ENCODE results near the gene EFHC1.
"Not testable (repeated sequence)": the region's sequence is repeated elsewhere in the genome, so short reads cannot be mapped to it uniquely, and the experiment has no call there.

The EFHC1 gene, protein sequence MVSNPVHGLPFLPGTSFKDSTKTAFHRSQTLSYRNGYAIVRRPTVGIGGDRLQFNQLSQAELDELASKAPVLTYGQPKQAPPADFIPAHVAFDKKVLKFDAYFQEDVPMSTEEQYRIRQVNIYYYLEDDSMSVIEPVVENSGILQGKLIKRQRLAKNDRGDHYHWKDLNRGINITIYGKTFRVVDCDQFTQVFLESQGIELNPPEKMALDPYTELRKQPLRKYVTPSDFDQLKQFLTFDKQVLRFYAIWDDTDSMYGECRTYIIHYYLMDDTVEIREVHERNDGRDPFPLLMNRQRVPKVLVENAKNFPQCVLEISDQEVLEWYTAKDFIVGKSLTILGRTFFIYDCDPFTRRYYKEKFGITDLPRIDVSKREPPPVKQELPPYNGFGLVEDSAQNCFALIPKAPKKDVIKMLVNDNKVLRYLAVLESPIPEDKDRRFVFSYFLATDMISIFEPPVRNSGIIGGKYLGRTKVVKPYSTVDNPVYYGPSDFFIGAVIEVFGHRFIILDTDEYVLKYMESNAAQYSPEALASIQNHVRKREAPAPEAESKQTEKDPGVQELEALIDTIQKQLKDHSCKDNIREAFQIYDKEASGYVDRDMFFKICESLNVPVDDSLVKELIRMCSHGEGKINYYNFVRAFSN

DNA sequence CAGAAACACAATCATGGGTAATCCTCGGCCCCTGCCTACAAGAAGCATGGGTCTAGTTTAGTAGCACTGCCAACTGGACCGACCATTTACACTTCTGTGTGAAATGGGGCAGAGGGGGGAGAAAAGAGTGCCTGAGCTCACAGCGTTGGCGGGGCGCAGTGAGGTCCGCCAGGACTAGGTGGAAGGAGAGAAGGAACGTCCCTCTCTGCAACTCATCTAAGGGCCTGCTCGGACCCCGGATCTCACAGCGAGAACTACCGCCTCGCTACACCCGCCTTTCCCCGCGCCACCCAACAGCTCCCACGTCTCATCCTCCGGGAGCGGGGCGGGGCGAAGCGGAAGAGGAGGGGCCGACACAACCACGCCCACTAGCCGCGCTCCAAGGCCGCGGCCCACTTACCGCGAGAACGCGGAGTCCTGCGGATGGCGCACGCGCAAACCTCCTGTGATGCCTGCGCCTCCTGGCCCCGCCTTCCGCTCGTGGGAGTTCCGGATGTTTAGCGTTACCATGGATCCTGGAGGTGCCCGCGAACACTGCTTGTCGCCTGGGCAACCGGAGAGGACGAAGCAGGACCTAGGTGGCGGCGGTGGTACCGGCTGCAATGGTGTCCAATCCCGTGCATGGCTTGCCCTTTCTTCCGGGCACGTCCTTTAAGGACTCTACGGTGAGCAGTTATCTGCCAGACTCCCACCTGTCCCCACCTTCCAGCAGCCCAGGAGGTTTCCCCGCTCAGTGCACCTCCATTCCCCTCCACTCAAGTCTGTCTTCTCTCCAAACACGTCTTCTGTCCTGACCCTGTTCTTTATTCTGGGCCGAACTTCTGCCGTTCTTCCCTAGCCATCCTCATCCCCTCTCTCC is at the start of gene EFHC1:
TSS of gene EFHC1 (plus strand) at position 534 of the 859 bp plus-strand sequence. CDS start at position 603, 69 bp downstream.
- DNase-seq (ENCODE audit: low spot score), result peak; percentile 98

DNA sequence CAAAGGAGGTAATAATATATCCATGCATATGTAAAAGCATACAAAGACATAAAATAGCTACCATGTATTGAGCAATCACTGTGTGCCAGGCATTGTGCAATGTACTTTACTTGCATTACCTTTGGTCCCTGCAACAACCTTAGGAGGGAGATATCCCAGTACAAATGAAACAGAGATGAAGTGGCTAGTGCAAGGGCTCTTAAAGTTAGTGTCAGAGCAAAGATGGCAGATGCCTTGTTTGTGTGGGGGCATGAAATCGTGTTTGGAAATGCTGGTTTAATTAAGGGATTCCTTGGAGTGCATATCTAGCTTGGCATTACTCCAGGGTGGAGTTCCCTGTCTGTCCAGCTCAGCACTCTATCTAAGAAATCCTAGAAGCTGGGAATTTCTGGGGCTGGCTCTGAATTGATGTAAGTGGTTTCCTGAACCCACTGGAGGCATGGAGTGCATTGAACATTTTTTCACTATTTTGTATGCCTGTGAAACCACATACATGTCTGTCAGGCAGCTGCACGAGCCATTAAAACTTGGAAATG is 48.4 kb upstream of the EFHC1 start:
- no peak for DNase-seq (ENCODE audit: low spot score)

DNA sequence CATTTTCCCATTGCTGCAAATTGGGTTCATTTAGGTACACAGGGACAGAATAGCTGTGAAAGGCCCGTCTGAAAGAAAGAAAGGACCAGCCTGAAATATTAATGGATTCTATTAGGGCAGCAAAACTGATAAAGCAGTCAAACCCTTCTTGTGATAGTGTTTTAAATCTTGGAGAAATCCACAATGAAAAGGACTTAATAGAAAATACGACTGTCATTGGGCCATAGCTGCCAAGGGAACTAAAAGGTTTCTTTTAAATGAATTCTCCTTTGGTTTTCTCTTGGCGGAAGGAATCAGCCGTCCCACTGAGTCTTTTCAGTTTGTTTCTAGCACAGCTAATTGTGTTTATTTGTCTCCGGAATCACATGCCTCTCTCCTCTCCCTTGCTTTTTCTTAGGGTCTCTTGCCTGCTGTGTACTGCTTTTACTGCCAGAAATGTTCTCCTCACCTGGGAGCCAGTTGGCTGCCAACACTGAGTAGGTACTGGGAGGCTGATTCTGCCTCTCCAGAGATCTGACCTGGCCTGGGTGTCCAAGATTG is 46.9 kb upstream of the EFHC1 start:
- DNase-seq (ENCODE audit: low spot score), result no peak

DNA sequence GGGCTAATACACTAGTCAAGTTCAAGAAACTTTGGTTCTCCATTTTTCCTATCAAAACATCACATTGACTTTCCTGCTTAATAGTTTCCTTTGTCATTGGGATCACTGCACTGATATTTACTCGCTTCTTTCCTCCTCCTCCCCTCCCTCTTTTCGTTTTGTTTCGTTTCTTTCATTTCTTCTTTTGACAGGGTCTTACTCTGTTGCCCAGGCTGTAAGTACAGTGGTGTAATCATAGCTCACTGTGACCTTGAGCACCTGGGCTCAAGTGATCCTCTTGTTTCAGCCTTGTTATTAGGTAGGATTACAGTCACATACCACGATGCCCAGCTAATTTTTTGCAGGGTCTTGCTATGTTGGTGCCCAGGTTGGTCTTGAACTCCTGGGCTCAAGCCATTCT is 45.9 kb upstream of the EFHC1 start:
- DNase-seq (ENCODE audit: low spot score), result no peak

DNA sequence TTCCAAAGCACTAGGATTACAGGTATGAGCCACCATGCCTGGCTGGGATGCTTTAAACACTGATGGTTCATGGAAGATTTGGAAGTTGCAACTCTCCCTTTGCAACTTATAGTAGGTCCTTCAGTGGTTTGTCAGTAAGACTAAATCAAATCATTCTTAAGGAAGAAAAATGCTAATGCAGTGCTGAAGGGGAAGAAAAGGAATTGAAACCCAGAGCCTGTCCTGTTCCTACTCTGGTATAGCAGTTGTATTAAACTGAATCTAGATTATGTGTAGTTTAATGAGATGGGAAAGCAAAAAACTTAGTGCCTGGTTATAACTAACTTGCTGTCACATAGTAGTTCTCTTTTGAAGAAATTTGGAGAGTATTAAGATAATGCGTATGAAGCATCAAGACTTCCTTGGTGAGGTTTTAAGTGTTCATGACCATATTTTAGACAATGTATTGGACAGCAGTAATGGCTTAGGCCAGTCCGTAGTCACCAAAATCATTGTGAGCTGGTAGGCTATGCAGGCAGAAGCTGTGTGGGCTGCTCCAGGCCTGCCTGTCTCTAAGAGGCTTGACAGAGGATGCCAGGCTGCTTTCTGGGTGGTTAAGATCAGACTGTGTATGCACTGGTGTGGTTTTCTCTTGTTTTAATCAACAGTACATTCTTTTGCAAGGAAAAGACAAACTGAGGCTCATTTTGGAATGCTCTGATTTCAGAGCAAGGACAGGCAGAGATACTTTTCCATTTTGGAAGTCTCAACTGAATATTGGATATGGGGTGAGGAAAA is 44.2 kb upstream of the EFHC1 start:
- no peak for DNase-seq (ENCODE audit: low spot score)

DNA sequence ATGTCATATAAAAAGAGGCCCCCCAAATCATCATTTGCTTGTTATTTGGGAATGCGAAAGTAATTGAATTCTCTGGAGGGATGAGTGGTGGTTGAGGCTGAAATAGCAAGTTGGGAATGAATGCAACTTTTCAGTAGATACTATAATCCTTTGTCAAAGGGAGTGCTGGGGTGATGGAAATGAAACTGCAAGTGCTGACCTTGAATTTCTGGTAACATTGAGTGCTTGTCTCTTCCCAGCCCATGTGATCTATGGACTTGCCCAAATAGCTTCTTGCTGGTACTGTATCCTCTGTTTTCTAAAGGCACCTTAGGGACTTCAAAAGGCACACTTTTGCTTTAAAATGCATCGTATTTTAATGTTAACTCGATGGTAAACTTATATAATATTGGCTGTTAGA is 43.4 kb upstream of the EFHC1 start:
- DNase-seq (ENCODE audit: low spot score), result no peak

DNA sequence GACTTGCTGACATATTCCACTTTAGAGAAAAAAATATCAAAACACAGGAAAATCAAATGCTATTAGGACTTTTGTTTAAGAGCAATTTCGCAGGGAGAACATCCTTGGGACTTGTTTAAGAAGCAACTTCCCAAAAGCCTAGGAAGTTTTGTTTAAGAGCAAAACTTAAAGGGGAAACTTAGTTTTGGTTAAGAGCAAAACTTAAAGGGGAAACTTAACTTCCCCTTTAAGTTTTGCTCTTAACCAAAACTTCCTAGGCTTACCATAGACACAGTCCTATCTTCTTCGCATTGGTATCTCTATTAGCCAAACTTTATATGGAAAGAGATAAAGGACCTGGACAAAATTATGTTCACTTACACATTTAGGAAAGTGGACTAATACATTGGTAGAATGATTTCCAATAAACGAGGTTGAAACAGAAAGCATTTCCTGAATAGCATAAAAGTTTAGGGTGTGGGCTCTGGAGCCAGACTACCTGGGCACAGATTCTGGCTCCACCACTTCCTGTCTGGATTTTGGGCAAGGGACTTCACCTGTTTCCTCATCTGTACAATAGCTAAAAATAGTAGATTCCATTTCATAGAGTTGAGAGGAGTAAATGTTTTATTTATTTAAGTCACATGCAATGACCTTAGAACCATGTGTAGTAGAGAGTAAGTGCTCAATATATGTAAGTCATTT is 42.5 kb upstream of the EFHC1 start:
- no peak for DNase-seq (ENCODE audit: low spot score)

DNA sequence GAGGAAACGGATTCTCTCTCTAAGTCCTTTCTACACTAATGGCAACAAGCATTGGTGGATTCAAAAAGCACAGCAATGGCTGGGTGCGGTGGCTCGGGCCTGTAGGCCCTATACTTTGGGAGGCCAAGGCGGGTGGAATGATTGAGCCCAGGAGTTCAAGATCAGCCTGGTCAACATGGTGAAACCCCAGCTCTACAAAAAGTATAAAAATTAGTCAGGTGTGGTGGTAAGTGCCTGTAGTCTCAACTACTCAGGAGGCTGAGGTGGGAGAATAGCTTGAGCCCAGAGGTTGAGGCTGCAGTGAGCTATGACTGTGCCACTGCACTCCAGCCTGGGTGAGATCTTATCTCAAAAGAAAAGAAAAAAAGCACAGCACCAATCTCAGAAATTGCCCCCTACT is 38.9 kb upstream of the EFHC1 start:
- no peak for DNase-seq (ENCODE audit: low spot score)

DNA sequence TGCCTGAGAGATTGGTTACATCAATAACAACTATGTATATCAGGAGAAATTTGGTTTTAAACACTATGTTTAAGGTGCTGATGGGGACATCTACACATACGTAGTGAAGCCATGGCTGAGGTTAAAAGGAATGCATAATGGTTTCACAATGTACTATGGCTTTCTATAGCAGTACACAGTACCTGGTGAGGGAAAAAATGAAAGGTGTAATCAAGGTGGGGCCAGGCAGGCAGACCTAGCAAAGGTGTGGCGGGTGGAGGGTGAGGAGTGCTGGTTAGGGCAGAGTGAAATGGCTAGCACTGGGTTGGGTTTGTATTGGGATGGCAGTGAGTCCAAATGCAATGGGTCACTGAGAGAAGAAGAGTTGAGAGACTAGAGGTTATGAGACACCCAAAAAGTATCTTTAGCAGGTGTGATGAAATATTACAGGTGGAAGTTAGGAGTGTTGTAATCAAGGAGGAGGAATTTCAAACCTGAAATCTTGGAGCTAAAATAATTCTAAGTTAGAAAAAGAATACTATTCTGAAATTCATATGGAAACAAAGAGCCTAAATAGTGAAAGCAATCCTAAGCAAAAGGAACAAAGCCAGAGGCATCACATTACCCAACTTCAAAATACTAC is 35.9 kb upstream of the EFHC1 start:
- no peak for DNase-seq (ENCODE audit: low spot score)

DNA sequence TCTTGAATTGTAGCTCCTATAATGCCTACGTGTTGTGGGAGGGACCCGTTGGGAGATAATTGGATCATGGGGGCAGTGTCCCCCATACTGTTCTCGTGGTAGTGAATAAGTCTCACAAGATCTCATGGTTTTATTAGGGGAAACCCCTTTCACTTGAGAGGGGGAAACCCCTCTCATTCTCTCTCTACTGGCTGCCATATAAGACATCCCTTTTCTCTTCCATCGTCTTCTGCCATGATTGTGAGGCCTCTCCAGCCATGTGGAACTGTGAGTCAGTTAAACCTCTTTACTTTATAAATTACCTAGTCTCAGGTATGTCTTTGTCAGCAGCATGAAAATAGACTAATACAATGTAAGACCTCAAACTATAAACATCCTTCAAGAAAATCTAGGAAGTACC is 35.1 kb upstream of the EFHC1 start:
- DNase-seq (ENCODE audit: low spot score), result no peak

DNA sequence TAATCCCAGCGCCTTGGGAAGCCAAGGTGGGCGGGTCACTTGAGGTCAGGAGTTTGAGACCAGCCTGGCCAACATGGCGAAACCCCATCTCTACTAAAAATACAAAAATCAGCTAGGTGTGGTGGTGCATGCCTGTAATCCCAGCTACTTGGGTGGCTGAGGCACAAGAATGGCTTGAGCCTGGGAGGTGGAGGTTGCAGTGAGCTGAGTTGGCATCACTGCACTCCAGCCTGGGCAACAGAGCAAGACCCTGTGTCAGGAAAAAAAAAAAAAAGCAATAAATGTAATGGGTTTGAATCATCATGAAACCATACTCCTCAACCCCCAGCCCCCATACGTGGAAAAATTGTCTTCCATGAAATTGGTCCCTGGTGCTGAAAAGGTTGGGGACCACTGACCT is 32.0 kb upstream of the EFHC1 start:
- DNase-seq (ENCODE audit: low spot score), result not testable (repeated sequence)

DNA sequence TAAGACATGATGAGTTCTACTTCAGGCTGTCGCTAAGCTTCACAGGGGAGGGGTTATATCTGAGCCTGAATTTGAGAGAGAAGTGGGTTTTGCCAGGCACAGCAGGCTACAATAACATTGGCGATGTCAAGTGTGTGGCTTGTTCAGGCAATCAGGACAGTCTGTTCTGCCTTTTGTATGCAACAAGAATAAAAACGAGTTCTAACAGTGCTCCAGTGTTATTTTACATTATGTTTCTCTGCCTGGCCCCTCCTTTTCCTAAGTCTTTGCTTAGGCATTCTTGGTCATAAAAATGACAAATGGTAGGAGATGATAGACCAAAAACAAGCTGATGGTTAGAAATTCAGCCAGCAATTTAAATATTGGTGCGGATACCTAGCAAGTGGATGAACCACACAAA is 31.4 kb upstream of the EFHC1 start:
- DNase-seq (ENCODE audit: low spot score), result no peak

DNA sequence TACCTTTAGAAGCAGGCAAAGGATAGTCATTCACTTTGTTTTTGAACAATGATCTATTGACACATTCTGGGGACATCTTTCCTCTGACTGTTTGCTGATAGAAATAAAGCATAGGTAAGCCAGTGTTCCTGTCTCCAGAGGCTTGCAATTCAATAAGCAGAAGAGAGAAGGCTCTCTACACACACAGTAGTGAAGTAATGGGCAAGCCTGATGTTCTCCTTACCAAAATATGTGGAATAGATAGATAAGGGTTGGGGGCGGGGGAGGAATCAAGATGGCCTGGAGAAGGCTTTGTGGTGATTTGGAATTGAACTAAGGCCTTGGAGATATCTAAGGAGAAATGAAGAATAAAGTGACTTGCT is 30.9 kb upstream of the EFHC1 start:
- DNase-seq (ENCODE audit: low spot score), result no peak

DNA sequence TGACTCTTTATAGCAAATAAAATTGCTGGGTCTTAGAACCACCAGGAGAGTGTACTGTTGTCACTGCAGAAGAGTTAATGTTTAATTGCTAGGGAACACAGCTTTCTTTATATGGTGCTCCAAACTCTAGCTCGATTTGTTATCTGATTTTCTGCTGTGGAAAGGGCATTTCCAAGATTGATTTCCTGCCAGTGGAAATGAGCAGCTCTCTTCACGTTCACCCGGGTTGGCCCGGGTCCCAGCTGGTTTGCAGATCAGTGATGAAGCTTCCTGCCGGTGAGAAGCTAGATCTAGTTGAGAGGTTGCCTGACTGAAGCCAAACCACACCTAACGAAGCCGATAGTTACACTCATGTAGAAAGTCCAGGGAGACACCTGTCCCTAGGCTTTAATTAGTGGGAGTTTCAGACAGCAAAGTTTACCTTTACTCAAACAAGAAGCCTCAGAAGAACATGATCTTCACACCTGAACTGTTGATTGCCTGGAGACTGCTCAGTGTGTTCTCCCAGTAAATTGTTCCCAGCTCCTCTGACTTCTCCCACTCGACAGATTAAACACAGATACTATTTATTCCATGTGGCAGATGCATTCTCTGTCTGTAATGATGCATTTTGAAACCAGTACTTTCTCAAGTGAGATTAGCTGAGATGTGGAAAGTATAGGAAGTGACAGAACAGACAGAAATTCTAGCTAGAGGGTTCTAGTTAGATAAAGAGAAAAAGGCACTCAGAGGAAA is 30.3 kb upstream of the EFHC1 start:
- peak; percentile 33 for DNase-seq (ENCODE audit: low spot score)

DNA sequence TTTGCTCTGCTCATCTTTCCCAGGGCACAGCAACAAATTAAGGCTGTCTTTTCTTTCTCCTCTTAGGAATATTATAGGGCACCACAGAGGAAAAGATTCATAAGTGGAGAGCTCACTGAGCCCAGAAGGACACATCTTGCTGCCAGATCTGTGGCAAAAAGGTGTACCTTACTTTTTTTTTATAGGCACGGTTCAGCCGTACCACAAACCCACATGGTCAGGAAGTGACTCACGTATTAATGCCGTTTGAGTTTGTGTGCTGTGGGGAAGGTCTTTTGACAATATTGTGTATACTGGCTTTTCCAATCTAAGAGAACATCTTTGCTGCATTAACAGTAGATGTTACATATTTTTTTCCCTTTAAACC is 29.8 kb upstream of the EFHC1 start:
- DNase-seq (ENCODE audit: low spot score), result no peak

DNA sequence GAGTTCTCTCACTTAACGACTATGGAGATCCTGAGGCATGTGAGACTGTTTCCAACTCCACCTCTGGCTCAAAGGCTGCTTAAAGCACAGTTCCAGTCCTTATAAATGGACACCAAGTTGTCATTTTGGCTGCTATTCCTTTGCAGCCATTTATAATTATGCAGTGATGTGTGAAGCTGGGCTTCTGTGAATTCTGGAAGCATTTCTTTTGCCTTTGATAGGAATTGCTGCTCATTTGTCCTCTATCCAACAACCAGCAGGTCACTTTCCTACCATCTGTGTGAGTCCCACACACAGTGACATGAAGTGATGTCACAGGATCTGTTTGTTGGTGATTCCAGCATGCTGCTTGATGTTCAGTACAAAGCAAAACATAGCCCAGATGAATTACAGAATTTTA is 28.5 kb upstream of the EFHC1 start:
- no peak for DNase-seq (ENCODE audit: low spot score)

DNA sequence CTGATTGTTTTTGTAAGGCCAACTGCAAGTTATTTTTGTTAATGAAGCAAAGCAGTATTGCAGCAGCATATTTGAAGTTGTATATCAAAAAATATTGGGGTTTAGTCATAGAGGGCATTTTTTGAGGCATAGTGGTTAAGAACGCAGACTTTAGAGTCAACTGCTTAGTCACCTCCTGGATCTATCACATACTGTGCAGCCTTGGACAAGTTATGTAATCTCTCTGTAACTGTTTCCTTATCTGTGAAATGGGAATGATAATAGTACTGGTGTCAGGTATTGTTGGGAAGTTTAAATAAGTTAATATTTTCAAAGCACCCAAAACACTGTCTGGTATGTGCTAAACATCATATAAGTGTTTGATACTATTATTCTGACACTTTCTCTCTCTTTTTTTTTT is 27.2 kb upstream of the EFHC1 start:
- no peak for DNase-seq (ENCODE audit: low spot score)

DNA sequence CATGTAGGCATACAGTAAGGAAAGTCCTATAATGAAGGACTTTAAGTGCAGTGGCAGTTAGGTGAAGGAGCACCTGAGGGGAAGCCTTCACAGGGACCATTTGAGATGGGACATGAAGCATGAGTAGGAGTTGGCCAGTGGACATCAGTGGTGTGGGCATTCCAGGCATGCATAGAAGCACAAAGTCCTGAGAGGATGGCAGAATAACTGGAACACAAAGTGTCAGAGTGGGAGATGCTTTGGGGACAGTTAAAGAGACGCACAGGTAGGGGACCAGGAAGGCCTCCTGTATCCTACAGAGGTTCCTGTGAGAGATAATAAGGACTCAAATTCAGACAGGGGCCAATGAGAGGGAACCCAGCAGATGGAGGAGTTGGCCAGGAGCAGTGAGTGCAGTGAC is 26.4 kb upstream of the EFHC1 start:
- no peak for DNase-seq (ENCODE audit: low spot score)

DNA sequence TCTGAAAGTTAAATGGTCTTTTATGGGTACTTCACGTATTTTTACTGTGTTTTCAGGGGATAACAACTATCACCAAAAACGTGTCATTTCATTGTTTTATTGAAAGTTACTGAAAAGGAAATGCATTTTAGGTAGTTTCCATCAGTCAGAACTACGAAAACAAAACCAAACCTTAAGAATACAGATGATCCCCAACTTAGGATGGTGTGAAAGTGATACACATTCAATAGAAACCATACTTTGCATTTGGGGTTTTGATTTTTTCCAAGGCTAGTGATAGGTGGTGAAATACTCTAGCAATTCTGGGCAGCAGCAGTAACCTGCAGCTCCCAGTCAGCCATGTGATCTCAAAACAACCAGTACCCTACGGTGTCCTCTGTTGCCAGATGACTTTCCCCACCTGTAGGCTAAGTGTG is 25.9 kb upstream of the EFHC1 start:
- no peak for DNase-seq (ENCODE audit: low spot score)

DNA sequence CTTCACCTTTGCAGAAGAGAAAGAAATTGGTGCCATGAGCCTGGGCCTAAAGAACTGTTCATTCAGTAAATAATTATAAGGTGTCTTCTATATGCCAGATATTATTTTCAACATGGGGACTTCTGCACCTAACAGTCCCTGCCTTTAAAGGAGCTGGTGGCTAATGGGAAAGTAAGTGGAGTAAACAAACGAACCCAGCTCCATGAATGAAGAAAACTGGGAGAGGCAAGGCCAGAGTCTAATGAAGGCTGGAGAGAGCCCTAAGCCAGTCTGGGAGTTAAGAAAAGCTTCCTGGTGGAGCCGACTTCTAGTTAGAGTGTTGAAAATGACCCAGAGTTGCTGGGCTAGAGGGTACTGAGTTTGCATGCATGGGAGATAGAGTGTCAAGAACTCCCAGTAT is 24.2 kb upstream of the EFHC1 start:
- DNase-seq (ENCODE audit: low spot score), result no peak
